ENCODE data around the gene DRD3. TPM values are rescaled to one million over a fixed set of nuclear protein-coding genes. Genes with fewer than 3 reads are reported as not detected.

DRD3 gene
- total RNA-seq, 2 experiments from 2014 or later = not detected

- CTCF ChIA-PET = interaction anchor here (0.6 to 3.6 kb wide), 7 partner anchors 8 to 103 kb away, joined by 3 to 17 read pairs (median 3); no protein-coding TSS in a partner anchor
- H3K27me3 Mint-ChIP-seq (ENCODE audit: low read depth) = no peaks in the 10 kb centered on the region
- DNase-seq (no peak), ATAC-seq (no peak)
- H3K27ac Mint-ChIP-seq = no peak overlapping the region
- H3K36me3 Mint-ChIP-seq (ENCODE audit: low read depth) = peaks cover 16% of the 10 kb centered on the region
- POLR2A ChIA-PET = interaction anchor here (1.2 to 1.9 kb wide), 4 partner anchors 10 to 78 kb away, joined by 4 to 9 read pairs (median 6); partner anchors contain the start of gene TIGIT
- peaks cover 26% of the 10 kb centered on the region for H3K4me1 Mint-ChIP-seq (ENCODE audit: low read depth)
- no peaks in the 10 kb centered on the region for H3K9me3 Mint-ChIP-seq (ENCODE audit: insufficient read depth)
- no peak overlapping the region for H3K4me3 Mint-ChIP-seq
These were observed 37.5 kb upstream of the DRD3 start for GRCh38 chr3:114216186-114216970.

- ATAC-seq (peak; percentile 69), DNase-seq (peak; percentile 70)
- CTCF ChIA-PET = interaction anchor here (0.6 to 3.7 kb wide), 17 partner anchors 8 to 204 kb away, joined by 3 to 54 read pairs (median 13); partner anchors contain the start of gene TIGIT
- Mint-ChIP-seq H3K4me3 (no peak overlapping the region), H3K9me3 (ENCODE audit: insufficient read depth) (no peaks in the 10 kb centered on the region), H3K27ac (no peak overlapping the region), H3K27me3 (ENCODE audit: low read depth) (no peaks in the 10 kb centered on the region), H3K36me3 (ENCODE audit: low read depth) (peaks cover 19% of the 10 kb centered on the region), H3K4me1 (ENCODE audit: low read depth) (peaks cover 11% of the 10 kb centered on the region)
- POLR2A ChIA-PET = interaction anchor here (0.6 to 3.5 kb wide), 20 partner anchors 10 to 931 kb away, joined by 3 to 119 read pairs (median 6); partner anchors contain the start of genes CCDC191, QTRT2, TIGIT and ZNF80
These were observed 35.9 kb upstream of the DRD3 start for GRCh38 chr3:114214542-114215341.

- H3K27ac Mint-ChIP-seq = no peak overlapping the region
- DNase-seq = peak; percentile 80
- H3K36me3 Mint-ChIP-seq (ENCODE audit: low read depth) = peaks cover 19% of the 10 kb centered on the region
- H3K9me3 Mint-ChIP-seq (ENCODE audit: insufficient read depth) = no peaks in the 10 kb centered on the region
- CTCF ChIA-PET = interaction anchor here (0.7 to 3.7 kb wide), 31 partner anchors 9 to 207 kb away, joined by 3 to 54 read pairs (median 5); partner anchors contain the start of genes DRD3 and TIGIT
- peaks cover 3% of the 10 kb centered on the region for H3K4me1 Mint-ChIP-seq (ENCODE audit: low read depth)
- no peak overlapping the region for H3K4me3 Mint-ChIP-seq
- peak; percentile 70 for ATAC-seq
- POLR2A ChIA-PET = interaction anchor here (0.6 to 3.5 kb wide), 29 partner anchors 9 to 1809 kb away, joined by 3 to 119 read pairs (median 5); partner anchors contain the start of genes CCDC191, QTRT2, TIGIT and ZNF80
- no peaks in the 10 kb centered on the region for H3K27me3 Mint-ChIP-seq (ENCODE audit: low read depth)
These were observed 35.0 kb upstream of the DRD3 start for GRCh38 chr3:114213627-114214541.

- H3K4me3 Mint-ChIP-seq = no peak overlapping the region
- CTCF ChIA-PET = interaction anchor here (0.7 to 3.7 kb wide), 30 partner anchors 8 to 208 kb away, joined by 3 to 54 read pairs (median 5); partner anchors contain the start of genes DRD3 and TIGIT
- DNase-seq (no peak), ATAC-seq (no peak)
- no peaks in the 10 kb centered on the region for H3K4me1 Mint-ChIP-seq (ENCODE audit: low read depth)
- H3K27ac Mint-ChIP-seq = no peak overlapping the region
- no peaks in the 10 kb centered on the region for H3K27me3 Mint-ChIP-seq (ENCODE audit: low read depth)
- H3K9me3 Mint-ChIP-seq (ENCODE audit: insufficient read depth) = no peaks in the 10 kb centered on the region
- POLR2A ChIA-PET = interaction anchor here (0.6 to 3.5 kb wide), 20 partner anchors 8 to 157 kb away, joined by 3 to 119 read pairs (median 6); partner anchors contain the start of genes CCDC191, QTRT2 and TIGIT
- peaks cover 15% of the 10 kb centered on the region for H3K36me3 Mint-ChIP-seq (ENCODE audit: low read depth)
These were observed 34.4 kb upstream of the DRD3 start for GRCh38 chr3:114213292-114213626.

GRCh38 chr3:114212646-114213045 is 33.8 kb upstream of the DRD3 start:
- DNase-seq = no peak
- no peak for ATAC-seq
- no peaks in the 10 kb centered on the region for H3K27me3 Mint-ChIP-seq (ENCODE audit: low read depth)
- peak overlapping the region; percentile 16 for H3K4me3 Mint-ChIP-seq
- H3K9me3 Mint-ChIP-seq (ENCODE audit: insufficient read depth) = no peaks in the 10 kb centered on the region
- H3K36me3 Mint-ChIP-seq (ENCODE audit: low read depth) = peaks cover 11% of the 10 kb centered on the region
- H3K27ac Mint-ChIP-seq = no peak overlapping the region
- CTCF ChIA-PET = interaction anchor here (0.7 to 3.7 kb wide), 19 partner anchors 8 to 206 kb away, joined by 3 to 54 read pairs (median 10); partner anchors contain the start of genes DRD3 and TIGIT
- peaks cover 1% of the 10 kb centered on the region for H3K4me1 Mint-ChIP-seq (ENCODE audit: low read depth)
- POLR2A ChIA-PET = interaction anchor here (0.6 to 3.5 kb wide), 12 partner anchors 12 to 150 kb away, joined by 3 to 119 read pairs (median 12); partner anchors contain the start of gene TIGIT

- no peaks in the 10 kb centered on the region for H3K9me3 Mint-ChIP-seq (ENCODE audit: insufficient read depth)
- ChIA-PET POLR2A (no interaction called here), CTCF (interaction anchor here (1.0 to 1.3 kb wide), 2 partner anchors 83 to 211 kb away, joined by 3 to 4 read pairs; no protein-coding TSS in a partner anchor)
- no peak for DNase-seq
- no peak overlapping the region for H3K27ac Mint-ChIP-seq
- no peaks in the 10 kb centered on the region for H3K27me3 Mint-ChIP-seq (ENCODE audit: low read depth)
- H3K36me3 Mint-ChIP-seq (ENCODE audit: low read depth) = peaks cover 3% of the 10 kb centered on the region
- peaks cover 1% of the 10 kb centered on the region for H3K4me1 Mint-ChIP-seq (ENCODE audit: low read depth)
- H3K4me3 Mint-ChIP-seq = no peak overlapping the region
- no peak for ATAC-seq
These were observed 28.9 kb upstream of the DRD3 start for GRCh38 chr3:114207768-114208167.

- POLR2A ChIA-PET = no interaction called here
- Mint-ChIP-seq H3K27ac (no peak overlapping the region), H3K27me3 (ENCODE audit: low read depth) (no peaks in the 10 kb centered on the region), H3K9me3 (ENCODE audit: insufficient read depth) (no peaks in the 10 kb centered on the region), H3K4me1 (ENCODE audit: low read depth) (peaks cover 1% of the 10 kb centered on the region), H3K4me3 (no peak overlapping the region), H3K36me3 (ENCODE audit: low read depth) (peaks cover 5% of the 10 kb centered on the region)
- ATAC-seq (no peak), DNase-seq (no peak)
- CTCF ChIA-PET = interaction anchor here (1.7 to 2.0 kb wide), 2 partner anchors 48 to 52 kb away, joined by 7 read pairs; no protein-coding TSS in a partner anchor
These were observed 27.5 kb upstream of the DRD3 start for GRCh38 chr3:114206342-114206741.

- CTCF ChIA-PET = interaction anchor here (1.7 to 2.0 kb wide), 4 partner anchors 8 to 51 kb away, joined by 6 to 9 read pairs (median 7); partner anchors contain the start of gene DRD3
- no peaks in the 10 kb centered on the region for H3K9me3 Mint-ChIP-seq (ENCODE audit: insufficient read depth)
- H3K27ac Mint-ChIP-seq = no peak overlapping the region
- H3K4me3 Mint-ChIP-seq = no peak overlapping the region
- no peaks in the 10 kb centered on the region for H3K27me3 Mint-ChIP-seq (ENCODE audit: low read depth)
- ATAC-seq = no peak
- peaks cover 4% of the 10 kb centered on the region for H3K36me3 Mint-ChIP-seq (ENCODE audit: low read depth)
- DNase-seq = no peak
- peaks cover 1% of the 10 kb centered on the region for H3K4me1 Mint-ChIP-seq (ENCODE audit: low read depth)
- POLR2A ChIA-PET = interaction anchor here (1.0 kb wide), 1 partner anchor 8 kb away, joined by 4 read pairs; no protein-coding TSS in a partner anchor
These were observed 26.7 kb upstream of the DRD3 start for GRCh38 chr3:114205541-114205940.

GRCh38 chr3:114194750-114195149 is 15.9 kb upstream of the DRD3 start:
- CTCF ChIA-PET = interaction anchor here (0.5 to 1.3 kb wide), 2 partner anchors 18 to 189 kb away, joined by 4 read pairs; no protein-coding TSS in a partner anchor
- H3K4me3 Mint-ChIP-seq = no peak overlapping the region
- no peaks in the 10 kb centered on the region for H3K36me3 Mint-ChIP-seq (ENCODE audit: low read depth)
- ATAC-seq = no peak
- H3K9me3 Mint-ChIP-seq (ENCODE audit: insufficient read depth) = no peaks in the 10 kb centered on the region
- H3K27me3 Mint-ChIP-seq (ENCODE audit: low read depth) = no peaks in the 10 kb centered on the region
- POLR2A ChIA-PET = no interaction called here
- no peak overlapping the region for H3K27ac Mint-ChIP-seq
- no peaks in the 10 kb centered on the region for H3K4me1 Mint-ChIP-seq (ENCODE audit: low read depth)
- DNase-seq = no peak

- CTCF ChIA-PET = interaction anchor here (1.3 to 1.4 kb wide), 2 partner anchors 12 to 99 kb away, joined by 3 to 6 read pairs; no protein-coding TSS in a partner anchor
- Mint-ChIP-seq H3K27ac (no peak overlapping the region), H3K9me3 (ENCODE audit: insufficient read depth) (no peaks in the 10 kb centered on the region), H3K4me3 (no peak overlapping the region), H3K27me3 (ENCODE audit: low read depth) (no peaks in the 10 kb centered on the region), H3K4me1 (ENCODE audit: low read depth) (no peaks in the 10 kb centered on the region), H3K36me3 (ENCODE audit: low read depth) (no peaks in the 10 kb centered on the region)
- POLR2A ChIA-PET = no interaction called here
- DNase-seq = no peak
- ATAC-seq = no peak
These were observed 13.3 kb upstream of the DRD3 start for GRCh38 chr3:114192136-114192535.
